WTC11 (cell line): ENCODE data around the gene FLNA. TPM values are rescaled to one million over a fixed set of nuclear protein-coding genes. Genes with fewer than 3 reads are reported as not detected.
"Not testable (repeated sequence)": the region's sequence is repeated elsewhere in the genome, so short reads cannot be mapped to it uniquely, and the experiment has no call there.

Source experiments
- ATAC-seq: fragments of 200-7000 bp; cut with Tn5 transposase; 2 replicates; pipeline ENCODE4 v1.10.0; 2021; ENCODE audit warnings: mild to moderate bottlenecking, moderate library complexity
- CTCF ChIA-PET: fragments of 300-600 bp; sonication (Branson Sonifier 250); formaldehyde crosslinking; loops from one replicate; lab custom pipeline; 2021; ENCODE audit warnings: antibody characterized with exemption; lab: Charles Lee
- POLR2A ChIA-PET: fragments of 350-600 bp; sonication (Branson Sonifier 250); formaldehyde crosslinking; loops from one replicate; lab custom pipeline; 2021; ENCODE audit warnings: antibody characterized with exemption; lab: Charles Lee
- DNase-seq: peaks from one replicate; pipeline ENCODE4 v3.0.0; 2021; ENCODE audit warnings: low spot score
- H3K27ac Mint-ChIP-seq: 2 replicates; pipeline ENCODE4 v1.8.0; 2021; ENCODE audit warnings: mixed read lengths
- H3K27me3 Mint-ChIP-seq: 2 replicates; pipeline ENCODE4 v1.8.0; 2021; ENCODE audit warnings: low read depth, mild to moderate bottlenecking, moderate library complexity, mixed read lengths
- H3K36me3 Mint-ChIP-seq: 2 replicates; pipeline ENCODE4 v1.8.0; 2021; ENCODE audit warnings: mixed read lengths
- H3K4me1 Mint-ChIP-seq: 2 replicates; pipeline ENCODE4 v1.8.0; 2022; ENCODE audit warnings: mixed read lengths
- H3K4me3 Mint-ChIP-seq: 2 replicates; pipeline ENCODE4 v1.8.0; 2021; ENCODE audit warnings: mild to moderate bottlenecking, moderate library complexity, mixed read lengths
- H3K9me3 Mint-ChIP-seq: 2 replicates; pipeline ENCODE4 v1.8.0; 2021; ENCODE audit warnings: mixed read lengths
- AR ChIP-seq: fragments of 250-450 bp; sonication (Bioruptor Pico); IDR thresholded peaks from 2 replicates; pipeline ENCODE4 v1.9.0; 2021; ENCODE audit warnings: mild to moderate bottlenecking
- EMX1 ChIP-seq: fragments of 250-450 bp; sonication (Bioruptor Pico); IDR thresholded peaks from 2 replicates; pipeline ENCODE4 v1.8.0; 2021; ENCODE audit warnings: mild to moderate bottlenecking
- GRHL2 ChIP-seq: fragments of 250-450 bp; sonication (Bioruptor Pico); IDR thresholded peaks from 2 replicates; pipeline ENCODE4 v1.8.0; 2022; ENCODE audit warnings: mild to moderate bottlenecking, moderate library complexity; ENCODE audit not compliant: insufficient replicate concordance, severe bottlenecking
- NFATC4 ChIP-seq: fragments of 250-450 bp; sonication (Bioruptor Pico); IDR thresholded peaks from 2 replicates; pipeline ENCODE4 v1.9.0; 2021; ENCODE audit warnings: mild to moderate bottlenecking
- total RNA-seq: library from RNA; stranded (reverse); gene quantifications from 3 replicates; pipeline ENCODE4 v1.2.3, GENCODE V29; 2021
- TF ChIP-seq, protein P1 (sequence below): fragments of 200-600 bp; IDR thresholded peaks from 2 replicates; pipeline ENCODE4 v1.8.0; 2022; ENCODE audit warnings: antibody characterized with exemption
- TF ChIP-seq, protein P2 (sequence below): sonication (generic); formaldehyde crosslinking; IDR thresholded peaks from 2 replicates; pipeline ENCODE4 v1.8.0; 2022; ENCODE audit warnings: missing genetic modification reagents

The FLNA gene
- total RNA-seq, 1 experiment from 2014 or later: 1,017 TPM

DNA sequence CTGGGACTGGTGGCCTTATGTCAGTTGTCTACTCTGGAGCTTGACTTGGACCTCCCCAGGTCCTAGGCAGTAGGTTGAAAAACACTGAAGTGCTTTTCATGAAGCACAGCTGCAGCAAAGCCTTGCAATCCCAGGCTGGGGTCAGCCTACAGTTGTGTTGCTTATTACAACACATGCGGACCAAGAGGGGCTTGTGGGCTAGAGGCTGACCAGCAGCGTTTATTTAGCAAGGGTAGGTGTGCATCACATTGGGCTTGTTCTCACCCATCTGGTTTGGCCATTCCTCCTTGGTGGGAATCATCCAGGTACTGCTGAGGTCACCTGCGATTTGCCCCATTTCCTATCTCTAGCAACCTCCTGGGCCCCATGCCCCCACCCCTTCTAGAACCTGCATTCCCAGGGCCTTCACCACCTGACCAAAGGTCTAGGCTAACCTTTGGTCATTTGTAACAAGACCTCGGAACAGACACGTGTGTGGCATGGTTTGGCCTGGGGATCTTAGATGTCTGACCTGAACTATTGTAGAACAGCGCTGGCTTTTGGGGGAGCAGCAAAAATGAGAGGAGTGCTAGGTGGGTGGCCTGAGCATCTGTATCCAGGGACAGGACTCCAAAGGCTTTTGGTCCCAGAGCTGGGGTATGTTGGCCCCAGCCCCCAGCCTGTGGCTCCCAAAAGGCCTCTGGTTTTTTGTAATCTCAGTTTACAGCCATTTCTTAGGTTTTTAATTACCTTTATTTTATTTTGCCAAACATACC is 26.8 kb upstream of the FLNA start (continued):
- TF ChIP-seq, protein P1, sequence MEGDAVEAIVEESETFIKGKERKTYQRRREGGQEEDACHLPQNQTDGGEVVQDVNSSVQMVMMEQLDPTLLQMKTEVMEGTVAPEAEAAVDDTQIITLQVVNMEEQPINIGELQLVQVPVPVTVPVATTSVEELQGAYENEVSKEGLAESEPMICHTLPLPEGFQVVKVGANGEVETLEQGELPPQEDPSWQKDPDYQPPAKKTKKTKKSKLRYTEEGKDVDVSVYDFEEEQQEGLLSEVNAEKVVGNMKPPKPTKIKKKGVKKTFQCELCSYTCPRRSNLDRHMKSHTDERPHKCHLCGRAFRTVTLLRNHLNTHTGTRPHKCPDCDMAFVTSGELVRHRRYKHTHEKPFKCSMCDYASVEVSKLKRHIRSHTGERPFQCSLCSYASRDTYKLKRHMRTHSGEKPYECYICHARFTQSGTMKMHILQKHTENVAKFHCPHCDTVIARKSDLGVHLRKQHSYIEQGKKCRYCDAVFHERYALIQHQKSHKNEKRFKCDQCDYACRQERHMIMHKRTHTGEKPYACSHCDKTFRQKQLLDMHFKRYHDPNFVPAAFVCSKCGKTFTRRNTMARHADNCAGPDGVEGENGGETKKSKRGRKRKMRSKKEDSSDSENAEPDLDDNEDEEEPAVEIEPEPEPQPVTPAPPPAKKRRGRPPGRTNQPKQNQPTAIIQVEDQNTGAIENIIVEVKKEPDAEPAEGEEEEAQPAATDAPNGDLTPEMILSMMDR: no peak
- TF ChIP-seq, protein P2, sequence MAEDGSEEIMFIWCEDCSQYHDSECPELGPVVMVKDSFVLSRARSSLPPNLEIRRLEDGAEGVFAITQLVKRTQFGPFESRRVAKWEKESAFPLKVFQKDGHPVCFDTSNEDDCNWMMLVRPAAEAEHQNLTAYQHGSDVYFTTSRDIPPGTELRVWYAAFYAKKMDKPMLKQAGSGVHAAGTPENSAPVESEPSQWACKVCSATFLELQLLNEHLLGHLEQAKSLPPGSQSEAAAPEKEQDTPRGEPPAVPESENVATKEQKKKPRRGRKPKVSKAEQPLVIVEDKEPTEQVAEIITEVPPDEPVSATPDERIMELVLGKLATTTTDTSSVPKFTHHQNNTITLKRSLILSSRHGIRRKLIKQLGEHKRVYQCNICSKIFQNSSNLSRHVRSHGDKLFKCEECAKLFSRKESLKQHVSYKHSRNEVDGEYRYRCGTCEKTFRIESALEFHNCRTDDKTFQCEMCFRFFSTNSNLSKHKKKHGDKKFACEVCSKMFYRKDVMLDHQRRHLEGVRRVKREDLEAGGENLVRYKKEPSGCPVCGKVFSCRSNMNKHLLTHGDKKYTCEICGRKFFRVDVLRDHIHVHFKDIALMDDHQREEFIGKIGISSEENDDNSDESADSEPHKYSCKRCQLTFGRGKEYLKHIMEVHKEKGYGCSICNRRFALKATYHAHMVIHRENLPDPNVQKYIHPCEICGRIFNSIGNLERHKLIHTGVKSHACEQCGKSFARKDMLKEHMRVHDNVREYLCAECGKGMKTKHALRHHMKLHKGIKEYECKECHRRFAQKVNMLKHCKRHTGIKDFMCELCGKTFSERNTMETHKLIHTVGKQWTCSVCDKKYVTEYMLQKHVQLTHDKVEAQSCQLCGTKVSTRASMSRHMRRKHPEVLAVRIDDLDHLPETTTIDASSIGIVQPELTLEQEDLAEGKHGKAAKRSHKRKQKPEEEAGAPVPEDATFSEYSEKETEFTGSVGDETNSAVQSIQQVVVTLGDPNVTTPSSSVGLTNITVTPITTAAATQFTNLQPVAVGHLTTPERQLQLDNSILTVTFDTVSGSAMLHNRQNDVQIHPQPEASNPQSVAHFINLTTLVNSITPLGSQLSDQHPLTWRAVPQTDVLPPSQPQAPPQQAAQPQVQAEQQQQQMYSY: no peak

DNA sequence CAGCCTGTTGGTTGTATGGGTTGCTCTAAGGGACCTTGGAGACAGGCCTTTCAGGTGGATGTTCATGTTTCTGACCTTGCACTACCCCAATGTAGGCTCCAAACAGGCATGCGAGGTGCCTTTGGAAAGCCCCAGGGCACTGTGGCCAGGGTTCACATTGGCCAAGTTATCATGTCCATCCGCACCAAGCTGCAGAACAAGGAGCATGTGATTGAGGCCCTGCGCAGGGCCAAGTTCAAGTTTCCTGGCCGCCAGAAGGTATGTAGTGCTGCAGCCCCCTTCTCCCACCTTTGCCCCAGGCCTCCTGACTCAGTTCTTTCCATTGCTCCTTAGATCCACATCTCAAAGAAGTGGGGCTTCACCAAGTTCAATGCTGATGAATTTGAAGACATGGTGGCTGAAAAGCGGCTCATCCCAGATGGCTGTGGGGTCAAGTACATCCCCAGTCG is 26.0 kb upstream of the FLNA start:
- Mint-ChIP-seq H3K4me3 (peak overlapping the region; percentile 97; the same call in 1 of the 2 replicates), H3K4me1 (peaks cover 16% of the 10 kb centered on the region), H3K36me3 (peaks cover 25% of the 10 kb centered on the region)
- CTCF ChIA-PET: interaction anchor here (1.5 to 2.8 kb wide), 2 partner anchors 27 to 127 kb away, joined by 3 to 7 read pairs; no protein-coding TSS in a partner anchor
- H3K9me3 Mint-ChIP-seq, H3K27ac Mint-ChIP-seq, ATAC-seq, DNase-seq, H3K27me3 Mint-ChIP-seq: not testable (repeated sequence)
- POLR2A ChIA-PET: interaction anchor here (1.5 kb wide), 1 partner anchor 27 kb away, joined by 3 read pairs; no protein-coding TSS in a partner anchor
- peak; percentile 40; the same call in 1 of the 2 replicates for TF ChIP-seq NFATC4

- ChIA-PET CTCF (interaction anchor here (1.5 to 2.8 kb wide), 2 partner anchors 26 to 127 kb away, joined by 3 to 7 read pairs; no protein-coding TSS in a partner anchor), POLR2A (interaction anchor here (1.3 to 1.8 kb wide), 3 partner anchors 9 to 30 kb away, joined by 3 to 4 read pairs (median 4); partner anchors contain the start of gene DNASE1L1)
- peaks cover 16% of the 10 kb centered on the region for H3K4me1 Mint-ChIP-seq
- TF ChIP-seq AR (0 out of 2 replicates have a peak, but pooled peaks have one; percentile 50), GRHL2 (CRISPR knock-in tag) (no peak), EMX1 (peak; percentile 29; the same call in 1 of the 2 replicates)
- H3K4me3 Mint-ChIP-seq: peak overlapping the region; percentile 97
- DNase-seq (no peak), ATAC-seq (no peak)
- H3K9me3 Mint-ChIP-seq: no peaks in the 10 kb centered on the region
- H3K27ac Mint-ChIP-seq: peak overlapping the region; percentile 99
- H3K36me3 Mint-ChIP-seq: peaks cover 25% of the 10 kb centered on the region
- H3K27me3 Mint-ChIP-seq: no peaks in the 10 kb centered on the region
Measured at GRCh38 chrX:154399527-154400368, 25.3 kb upstream of the FLNA start.
